HG03354 (cell line): ENCODE measurements around the gene OPRL1.

Source experiments
- ATAC-seq: cut with Tn5 transposase; IDR thresholded peaks from one replicate; pipeline ENCODE4 v1.9.1; 2021; ENCODE audit warnings: mild to moderate bottlenecking; ENCODE audit not compliant: unreplicated experiment, poor library complexity, severe bottlenecking

Gene OPRL1

DNA sequence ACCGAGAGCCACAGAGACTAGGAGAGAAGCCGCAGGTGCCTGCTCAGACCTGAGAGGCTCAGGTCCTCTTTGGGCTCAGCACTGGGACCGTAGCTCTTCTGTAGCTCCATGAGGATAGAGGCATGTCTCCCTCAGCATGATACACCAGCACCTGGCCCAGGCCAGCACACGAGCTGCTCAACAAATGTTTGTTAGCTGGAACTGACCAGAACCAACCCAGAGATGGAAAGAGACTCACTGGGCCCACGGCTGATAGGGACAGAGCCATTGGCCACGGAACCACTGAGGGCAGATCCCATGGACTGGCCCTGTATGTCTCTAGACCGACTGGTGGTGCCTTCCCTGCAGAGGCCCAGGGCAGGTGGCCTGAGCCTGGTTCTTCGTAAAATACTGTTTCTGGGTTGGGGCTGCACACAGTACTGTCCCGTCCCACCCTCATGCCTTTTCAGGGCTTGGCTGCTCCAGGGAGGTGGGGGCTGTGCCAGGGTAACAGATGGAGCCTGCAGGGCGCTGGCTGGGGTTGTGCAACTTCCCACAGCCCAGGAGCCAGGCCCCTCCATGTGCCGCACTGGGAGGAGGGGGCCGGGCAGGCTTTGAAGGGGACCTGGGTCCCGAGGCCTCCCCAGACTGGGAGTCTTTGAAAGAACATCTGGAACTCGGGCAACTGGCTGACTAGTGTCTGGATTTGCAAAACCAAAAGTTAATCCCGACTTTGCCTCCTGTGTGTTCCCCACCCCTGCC is 38.7 kb upstream of the OPRL1 start:
- ATAC-seq, result no peak

DNA sequence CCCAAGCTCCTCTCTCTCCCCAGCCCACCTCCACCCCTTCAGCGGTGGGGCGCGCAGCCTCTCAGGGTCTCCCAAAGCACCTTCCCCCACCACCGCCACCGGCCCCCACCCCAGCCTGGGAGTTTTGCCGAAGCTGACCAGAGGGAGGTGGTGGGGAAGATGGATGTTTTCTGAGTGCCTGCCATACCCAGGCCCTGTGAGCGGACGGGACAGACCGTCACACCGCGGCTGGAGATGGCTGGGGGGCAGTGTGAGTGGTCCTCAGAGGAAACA is 38.2 kb upstream of the OPRL1 start:
- no peak for ATAC-seq

GRCh38 chr20:64042054-64042781 is 37.7 kb upstream of the OPRL1 start:
- ATAC-seq, result no peak

DNA sequence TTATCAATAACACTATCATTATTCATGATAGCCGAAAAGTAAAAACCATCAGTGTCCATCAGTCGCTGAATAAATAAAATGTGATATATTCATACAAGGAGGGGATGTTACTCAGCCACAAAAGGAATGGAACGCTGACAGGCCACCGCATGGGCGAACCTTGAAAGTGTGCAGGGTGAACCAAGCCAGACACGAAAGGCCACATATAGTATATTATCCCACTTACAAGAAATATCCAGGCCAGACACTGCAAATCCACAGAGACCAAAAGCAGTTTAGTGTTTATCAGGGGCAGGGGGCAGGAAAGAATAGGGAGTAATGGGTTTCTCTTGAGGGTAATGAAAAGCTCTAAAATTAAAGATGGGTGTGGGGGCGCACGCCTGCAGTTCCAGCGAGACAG is 36.1 kb upstream of the OPRL1 start:
- ATAC-seq, result no peak

GRCh38 chr20:64044484-64045247 is 35.2 kb upstream of the OPRL1 start:
- no peak for ATAC-seq

DNA sequence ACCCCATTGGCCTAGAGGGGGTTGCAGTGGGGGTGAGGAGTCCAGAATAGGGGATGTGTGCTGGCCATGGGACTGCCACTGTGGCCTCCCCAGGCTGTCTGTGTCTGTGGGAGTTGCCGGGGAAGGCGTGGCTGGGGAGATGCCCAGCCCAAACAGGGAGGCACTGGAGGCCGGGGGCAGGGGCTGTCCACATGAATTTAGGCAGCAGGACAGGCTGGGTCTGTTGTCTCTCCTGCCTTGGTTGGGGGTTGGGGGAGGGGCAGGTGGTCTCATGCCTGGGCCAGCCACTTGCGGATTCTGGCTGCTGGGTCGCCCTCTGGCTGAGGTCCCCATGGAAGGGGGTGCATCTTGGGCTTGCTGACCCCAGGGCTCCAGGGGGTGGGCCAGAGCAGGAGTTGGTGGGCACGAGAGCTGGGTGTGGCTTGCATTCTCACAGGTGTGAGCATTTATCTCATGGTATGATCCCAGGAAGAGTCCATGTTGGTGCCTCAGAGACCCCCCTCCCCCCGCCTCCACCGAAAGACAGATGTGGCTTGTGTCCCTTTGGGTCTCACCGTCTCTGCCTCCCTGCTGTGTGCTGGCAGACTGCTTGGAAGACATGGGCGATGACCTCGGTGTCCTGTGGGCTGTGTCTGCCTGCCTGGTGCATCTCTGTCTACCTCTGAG is 34.4 kb upstream of the OPRL1 start:
- ATAC-seq, result no peak

DNA sequence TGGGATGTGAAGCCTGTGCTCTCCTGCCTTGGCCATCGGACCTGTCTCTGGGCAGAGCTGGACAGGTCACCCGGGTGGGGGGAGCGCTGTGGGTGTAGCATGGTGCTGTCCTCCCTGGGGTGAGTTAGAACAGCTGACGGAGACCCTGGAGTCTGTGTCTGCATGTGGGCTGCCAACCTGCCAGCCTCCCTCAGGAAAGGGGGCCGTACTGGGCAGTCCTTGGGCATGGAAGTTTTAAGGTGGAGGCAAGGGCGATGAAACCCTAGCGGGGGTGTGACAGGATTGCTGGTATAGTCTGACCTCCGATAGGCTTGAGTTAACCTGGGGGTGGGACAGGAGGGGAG is 32.9 kb upstream of the OPRL1 start:
- no peak for ATAC-seq

DNA sequence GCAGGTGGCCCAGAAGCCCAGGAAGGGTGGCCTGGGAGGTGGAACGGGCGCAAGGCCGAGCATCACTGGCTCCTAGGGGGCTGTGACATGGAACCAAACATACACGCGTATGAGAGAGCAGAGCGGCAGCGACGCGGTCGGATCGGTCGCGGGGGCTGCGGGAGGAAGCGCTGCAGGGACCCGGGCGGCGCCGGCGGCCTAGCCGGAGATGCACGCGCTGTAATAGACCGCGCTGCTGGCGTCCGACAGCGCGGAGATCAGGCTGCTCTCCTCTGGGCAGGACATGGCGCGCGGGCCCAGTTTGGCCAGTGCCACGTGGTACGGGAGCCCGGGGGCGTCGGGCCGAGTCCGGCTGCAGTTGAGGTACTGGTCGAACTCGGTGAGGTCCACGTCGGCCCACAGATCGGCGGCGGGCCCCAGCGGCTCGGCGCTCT is 31.9 kb upstream of the OPRL1 start:
- ATAC-seq, result no peak

DNA sequence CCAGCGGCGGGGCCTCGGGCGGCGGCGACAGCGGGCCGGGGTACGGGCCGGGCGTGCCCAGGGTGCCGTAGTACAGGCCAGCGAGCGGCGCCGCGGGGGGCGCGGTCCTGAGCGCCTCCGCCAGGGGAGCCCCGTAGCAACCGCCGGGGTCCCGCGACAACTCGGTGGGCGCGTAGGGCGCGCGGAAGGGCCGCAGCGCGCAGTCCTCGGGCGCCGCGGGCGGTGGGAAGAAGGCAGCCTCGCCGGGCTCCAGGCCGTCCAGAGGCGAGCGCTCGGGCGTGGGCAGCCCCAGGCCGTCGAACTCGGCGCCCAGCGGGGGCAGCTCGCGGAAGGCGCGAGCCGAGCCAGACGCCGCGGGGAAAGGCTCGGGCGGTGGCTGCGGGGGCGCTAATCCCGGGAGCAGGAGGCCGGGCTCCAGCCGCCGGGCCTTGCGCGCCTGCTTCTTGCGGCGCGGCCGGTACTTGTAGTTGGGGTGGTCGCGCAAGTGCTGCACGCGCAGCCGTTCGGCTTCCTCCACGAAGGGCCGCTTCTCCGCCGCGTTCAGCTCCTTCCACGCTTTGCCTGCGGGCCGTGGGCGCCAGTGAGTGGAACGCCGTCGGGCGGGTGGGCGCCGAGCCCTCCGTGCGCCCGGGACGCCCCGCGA is 31.4 kb upstream of the OPRL1 start:
- ATAC-seq, result no peak

DNA sequence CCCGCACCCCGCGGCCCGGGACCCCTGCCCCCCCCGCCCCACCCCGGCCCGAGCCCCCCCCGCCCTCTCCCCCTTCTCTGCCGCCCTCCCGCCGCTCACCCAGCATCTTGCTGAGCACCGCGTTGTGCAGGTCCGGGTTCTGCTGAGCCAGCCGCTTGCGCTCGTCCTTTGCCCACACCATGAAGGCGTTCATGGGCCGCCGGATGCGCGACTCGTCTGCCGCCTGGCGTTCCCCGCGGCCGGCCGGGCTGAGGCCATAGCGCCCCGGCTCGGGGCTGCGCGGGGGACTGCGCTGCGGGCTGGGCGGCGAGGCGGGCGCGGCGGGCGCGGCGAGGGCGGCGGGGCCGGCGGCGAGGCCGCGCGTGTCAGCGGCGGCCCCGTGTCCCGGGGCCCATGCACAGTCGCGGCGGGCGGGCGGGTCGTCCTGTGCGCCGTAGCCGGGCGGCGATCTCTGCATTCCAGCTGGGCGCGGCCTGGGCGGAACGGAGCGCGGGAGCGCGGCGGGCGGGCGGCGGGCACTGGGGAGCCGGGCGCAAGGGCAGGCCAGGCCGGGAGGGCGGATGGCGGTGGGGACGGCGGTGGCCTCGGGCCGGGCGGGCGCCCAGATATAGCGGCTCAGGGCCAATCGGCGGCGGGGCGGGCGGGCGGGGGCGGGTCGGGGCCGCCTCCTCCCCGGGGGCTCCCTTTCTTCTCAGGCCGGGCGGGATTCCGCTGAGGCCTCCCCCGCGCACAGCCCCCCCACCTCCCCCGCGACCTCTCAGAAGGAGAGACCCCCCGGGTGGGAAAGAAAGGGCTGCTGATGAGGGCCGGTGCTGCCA is 30.6 kb upstream of the OPRL1 start, which contains the start of gene SOX18:
Gene SOX18 (minus strand): TSS at position 580 of the 818 bp plus-strand sequence. CDS start 123 bp downstream, at position 457.
- ATAC-seq, result no peak

- ATAC-seq, result no peak
Measured at GRCh38 chr20:64049878-64050260, 30.0 kb upstream of the OPRL1 start.

- no peak for ATAC-seq
Measured at GRCh38 chr20:64050261-64051032, 29.4 kb upstream of the OPRL1 start.

- ATAC-seq, result no peak
Measured at GRCh38 chr20:64051033-64051452, 28.8 kb upstream of the OPRL1 start.

GRCh38 chr20:64051561-64052325 is 28.1 kb upstream of the OPRL1 start:
- no peak for ATAC-seq

DNA sequence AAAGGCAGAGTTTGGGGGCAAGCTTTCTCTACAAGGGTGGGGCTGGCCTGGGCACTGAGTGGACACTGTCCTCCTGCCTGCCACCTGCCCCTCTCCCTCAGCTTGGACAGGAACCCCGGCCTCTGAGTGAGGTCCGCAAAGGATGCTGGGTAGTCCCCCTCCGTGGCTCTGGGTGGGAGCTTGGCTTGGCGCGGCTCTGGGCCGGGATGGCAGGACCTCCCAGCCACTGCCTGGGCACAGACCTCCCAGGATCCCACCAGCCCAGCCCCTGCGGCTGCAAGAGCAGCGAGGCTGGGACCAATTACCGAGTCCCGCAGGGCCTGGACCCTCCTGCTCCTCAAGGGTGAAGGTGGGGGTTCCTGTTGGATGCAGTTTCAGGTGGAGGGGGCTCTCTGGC is 27.6 kb upstream of the OPRL1 start:
- ATAC-seq, result no peak

DNA sequence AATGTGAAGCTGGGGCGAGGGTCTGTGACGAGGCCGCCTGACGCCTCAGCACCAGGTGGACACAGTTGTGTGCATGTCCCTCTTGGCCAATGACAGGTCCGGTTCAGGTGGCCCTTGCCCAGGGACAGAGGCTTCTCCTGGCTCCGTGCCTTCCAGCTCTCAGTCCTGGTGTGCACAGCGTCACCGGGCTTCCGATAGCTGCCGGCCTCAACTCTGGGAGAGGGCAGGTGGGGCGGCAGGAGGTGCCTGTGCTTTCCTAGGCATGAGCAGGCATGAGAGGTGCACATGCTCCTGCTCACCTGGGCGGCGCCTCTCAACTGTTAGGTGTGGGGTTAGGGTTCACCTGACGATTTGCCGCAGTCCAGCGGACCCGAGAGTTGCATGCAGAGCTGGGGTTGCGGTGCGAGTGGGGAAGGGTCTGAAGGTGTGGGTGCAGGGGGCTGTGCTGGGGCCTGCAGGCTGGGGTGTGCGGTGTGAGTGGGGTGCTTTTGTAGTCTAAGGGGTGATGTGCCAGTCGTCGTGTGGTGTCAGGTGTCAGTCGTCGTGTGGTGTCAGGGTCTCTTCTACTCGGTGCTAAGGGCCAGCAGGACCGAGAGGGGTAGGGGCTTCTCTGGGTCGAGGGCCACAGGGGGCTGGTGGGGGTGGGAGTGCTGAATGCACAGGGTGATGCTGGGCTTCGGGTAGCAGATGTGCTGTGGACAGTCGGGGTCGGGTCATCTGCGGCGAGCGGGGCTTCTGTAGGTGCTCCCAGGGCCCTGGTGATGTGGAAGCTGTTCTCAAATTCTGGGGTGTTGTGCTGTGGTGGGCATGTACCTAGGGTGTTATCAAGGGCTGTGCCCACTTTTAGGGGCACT is 26.7 kb upstream of the OPRL1 start:
- ATAC-seq, result no peak
